HepG2 (cell line): Measurements from ENCODE around the gene PDGFA. TPM values are rescaled to one million over a fixed set of nuclear protein-coding genes. Genes with fewer than 3 reads are reported as not detected.

Experiments
- ATF2 ChIP-seq: sonication (generic); formaldehyde crosslinking; IDR thresholded peaks from 2 replicates; pipeline ENCODE4 v1.4.0; 2020; ENCODE audit warnings: missing genetic modification reagents
- CENPT ChIP-seq: sonication (generic); formaldehyde crosslinking; IDR thresholded peaks from 2 replicates; pipeline ENCODE4 v1.8.0; 2022; ENCODE audit warnings: low read depth, mild to moderate bottlenecking, moderate library complexity, missing genetic modification reagents
- DZIP1 ChIP-seq: sonication (generic); formaldehyde crosslinking; IDR thresholded peaks from 2 replicates; pipeline ENCODE4 v1.5.0; 2020; ENCODE audit warnings: mild to moderate bottlenecking, missing genetic modification reagents
- HMGXB3 ChIP-seq: sonication (generic); formaldehyde crosslinking; IDR thresholded peaks from 2 replicates; pipeline ENCODE4 v1.4.0; 2020; ENCODE audit warnings: missing genetic modification reagents, borderline replicate concordance
- MED1 ChIP-seq: sonication (generic); formaldehyde crosslinking; IDR thresholded peaks from 2 replicates; pipeline ENCODE4 v1.4.0; 2020; ENCODE audit warnings: missing genetic modification reagents
- NFE2 ChIP-seq: sonication (generic); formaldehyde crosslinking; IDR thresholded peaks from 2 replicates; pipeline ENCODE4 v1.4.0; 2020; ENCODE audit warnings: missing genetic modification reagents
- NR2F1 ChIP-seq, 2 experiments: fragments of 450-650 bp in 1 of 2; formaldehyde crosslinking in 1 of 2; IDR thresholded peaks; 2 replicates each; pipeline versions ENCODE4 v1.5.0 to v1.6.1; 2016 to 2020; ENCODE audit warnings: mild to moderate bottlenecking in 1 of 2, missing compliant biosample characterization in 1 of 2, missing genetic modification reagents in 1 of 2, moderate library complexity in 1 of 2
- PHF5A ChIP-seq: IDR thresholded peaks from one replicate; pipeline ENCODE4 v1.6.1; 2018; ENCODE audit warnings: low read depth, missing genetic modification reagents; ENCODE audit not compliant: unreplicated experiment
- SAP130 ChIP-seq: IDR thresholded peaks from 2 replicates; pipeline ENCODE4 v1.6.1; 2016; ENCODE audit warnings: low read depth
- SKIL ChIP-seq: sonication (generic); formaldehyde crosslinking; IDR thresholded peaks from 2 replicates; pipeline ENCODE4 v1.8.0; 2022; ENCODE audit warnings: missing genetic modification reagents, mild to moderate bottlenecking, moderate library complexity, borderline replicate concordance
- SNAPC2 ChIP-seq: sonication (generic); formaldehyde crosslinking; IDR thresholded peaks from 2 replicates; pipeline ENCODE4 v1.8.1; 2022; ENCODE audit warnings: mild to moderate bottlenecking, missing genetic modification reagents
- TFE3 ChIP-seq: IDR thresholded peaks from 2 replicates; pipeline ENCODE4 v1.6.1; 2016
- ZNF18 ChIP-seq: sonication (generic); formaldehyde crosslinking; IDR thresholded peaks from 2 replicates; pipeline ENCODE4 v1.8.0; 2022; ENCODE audit warnings: mild to moderate bottlenecking, missing genetic modification reagents; ENCODE audit not compliant: insufficient replicate concordance
- ZNF776 ChIP-seq: sonication (generic); formaldehyde crosslinking; IDR thresholded peaks from 2 replicates; pipeline ENCODE4 v1.4.0; 2020; ENCODE audit warnings: mild to moderate bottlenecking, missing genetic modification reagents
- polyA plus RNA-seq, 8 experiments: library from polyadenylated mRNA; depleted of rRNA in 3 of 8; stranded (reverse) in 7 of 8; unstranded in 1 of 8; fragments of >200 nt; fragmentation: Illumina TruSeq in 4 of 8; extraction: Trizol in 4 of 8; gene quantifications; 2 replicates each; pipeline versions ENCODE4 v1.2.1 to v1.2.3, GENCODE V29; 2011 to 2016; ENCODE audit warnings: low read depth in 4 of 8, missing spikeins in 1 of 8, mixed read lengths in 1 of 8; ENCODE audit not compliant: insufficient read depth in 1 of 8
- total RNA-seq, 5 experiments: library from RNA; depleted of rRNA; stranded (reverse); fragments of >200 nt; fragmentation: Illumina TruSeq; extraction: Trizol; gene quantifications; 2 replicates each; pipeline ENCODE4 v1.2.3, GENCODE V29; 2016; ENCODE audit warnings: low read depth in 1 of 5

PDGFA gene
- total and polyA plus RNA-seq, 2 of the 13 experiments (the other 11 are each of a cell fraction or from before 2014, with no cell fraction given): 1.5 to 3.4 TPM

GRCh38 chr7:503575-504111 lies 16.0 kb downstream of the PDGFA start (continued):
- TF ChIP-seq SNAPC2 (CRISPR knock-in tag) (no peak), NFE2 (no peak), ATF2 (CRISPR knock-in tag) (peak; percentile 88; the same call in 1 of the 2 replicates), ZNF18 (CRISPR knock-in tag) (peak; percentile 93), SAP130 (peak; percentile 84), SKIL (peak; percentile 98), DZIP1 (CRISPR knock-in tag) (0 out of 2 replicates have a peak, but pooled peaks have one; percentile 13), MED1 (peak; percentile 90), CENPT (CRISPR knock-in tag) (no peak), ZNF776 (no peak), TFE3 (CRISPR knock-in tag) (0 out of 2 replicates have a peak, but pooled peaks have one; percentile 62), NR2F1 (CRISPR knock-in tag; IDR thresholded peaks at IDR 0.05) (peak; percentile 68 to 81), PHF5A (CRISPR knock-in tag) (no peak), HMGXB3 (0 out of 2 replicates have a peak, but pooled peaks have one; percentile 20)
